Measurements from ENCODE around the gene STK17A.
"Not testable (repeated sequence)": the region's sequence is repeated elsewhere in the genome, so short reads cannot be mapped to it uniquely, and the experiment has no call there.

Gene STK17A

GRCh38 chr7:43602256-43602655 is 19.3 kb downstream of the STK17A start:
- no peak for DNase-seq

GRCh38 chr7:43604251-43604650 is 21.3 kb downstream of the STK17A start:
- DNase-seq, result no peak

- DNase-seq, result no peak
Observed at GRCh38 chr7:43609097-43609496, 26.2 kb downstream of the STK17A start.

GRCh38 chr7:43612128-43612527 is 29.2 kb downstream of the STK17A start:
- DNase-seq, result no peak

- DNase-seq, result no peak
Observed at GRCh38 chr7:43612599-43613589, 30.0 kb downstream of the STK17A start.

GRCh38 chr7:43615558-43616145 is 32.7 kb downstream of the STK17A start:
- no peak for DNase-seq

GRCh38 chr7:43616977-43617376 is 34.1 kb downstream of the STK17A start:
- DNase-seq, result no peak

GRCh38 chr7:43618073-43618472 is 35.2 kb downstream of the STK17A start:
- DNase-seq, result no peak

- DNase-seq, result no peak
Observed at GRCh38 chr7:43619213-43620012, 36.5 kb downstream of the STK17A start.

GRCh38 chr7:43621729-43622448 is 39.0 kb downstream of the STK17A start:
- no peak for DNase-seq

GRCh38 chr7:43624156-43624555 is 41.2 kb downstream of the STK17A start:
- no peak for DNase-seq

GRCh38 chr7:43625453-43625852 is 42.5 kb downstream of the STK17A start:
- no peak for DNase-seq

GRCh38 chr7:43625980-43626379 is 43.1 kb downstream of the STK17A start:
- DNase-seq, result no peak

- no peak for DNase-seq
Observed at GRCh38 chr7:43626695-43627094, 43.8 kb downstream of the STK17A start.

- not testable (repeated sequence) for DNase-seq
Observed at GRCh38 chr7:43627798-43628197, 44.9 kb downstream of the STK17A start.

- DNase-seq, result no peak
Observed at GRCh38 chr7:43628431-43628830, 45.5 kb downstream of the STK17A start.

GRCh38 chr7:43629857-43630256 is 46.9 kb downstream of the STK17A start:
- no peak for DNase-seq

GRCh38 chr7:43630482-43630881 is 47.6 kb downstream of the STK17A start:
- no peak for DNase-seq

- DNase-seq, result no peak
Observed at GRCh38 chr7:43631559-43631958, 48.7 kb downstream of the STK17A start.

- no peak for DNase-seq
Observed at GRCh38 chr7:43632746-43633145, 49.8 kb downstream of the STK17A start.

GRCh38 chr7:43634384-43634783 is 51.5 kb downstream of the STK17A start:
- DNase-seq, result no peak

GRCh38 chr7:43636093-43636492 is 53.2 kb downstream of the STK17A start:
- no peak for DNase-seq

Measured in GF-D8 (cell line).